ENCODE results near the gene SLC24A4.

DNA sequence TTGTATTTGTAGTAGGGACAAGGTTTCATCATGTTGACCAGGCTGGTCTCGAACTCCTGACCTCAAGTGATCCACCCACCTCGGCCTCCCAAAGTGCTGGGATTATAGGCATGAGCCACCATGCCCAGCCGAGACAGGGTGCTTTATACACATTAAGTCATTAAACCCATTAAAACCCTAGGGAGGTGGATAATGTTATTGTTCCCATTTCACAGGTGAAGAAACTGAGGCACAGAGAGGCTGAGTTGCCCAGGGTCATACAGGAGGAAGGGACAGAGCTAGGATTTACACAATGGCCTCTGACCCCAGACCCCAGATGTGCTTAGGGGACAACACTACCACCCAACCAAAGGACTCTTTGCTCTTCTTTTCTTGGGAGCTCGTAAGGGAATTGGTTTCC, 139.6 kb downstream of the SLC24A4 start:
- TF ChIP-seq, protein P1, sequence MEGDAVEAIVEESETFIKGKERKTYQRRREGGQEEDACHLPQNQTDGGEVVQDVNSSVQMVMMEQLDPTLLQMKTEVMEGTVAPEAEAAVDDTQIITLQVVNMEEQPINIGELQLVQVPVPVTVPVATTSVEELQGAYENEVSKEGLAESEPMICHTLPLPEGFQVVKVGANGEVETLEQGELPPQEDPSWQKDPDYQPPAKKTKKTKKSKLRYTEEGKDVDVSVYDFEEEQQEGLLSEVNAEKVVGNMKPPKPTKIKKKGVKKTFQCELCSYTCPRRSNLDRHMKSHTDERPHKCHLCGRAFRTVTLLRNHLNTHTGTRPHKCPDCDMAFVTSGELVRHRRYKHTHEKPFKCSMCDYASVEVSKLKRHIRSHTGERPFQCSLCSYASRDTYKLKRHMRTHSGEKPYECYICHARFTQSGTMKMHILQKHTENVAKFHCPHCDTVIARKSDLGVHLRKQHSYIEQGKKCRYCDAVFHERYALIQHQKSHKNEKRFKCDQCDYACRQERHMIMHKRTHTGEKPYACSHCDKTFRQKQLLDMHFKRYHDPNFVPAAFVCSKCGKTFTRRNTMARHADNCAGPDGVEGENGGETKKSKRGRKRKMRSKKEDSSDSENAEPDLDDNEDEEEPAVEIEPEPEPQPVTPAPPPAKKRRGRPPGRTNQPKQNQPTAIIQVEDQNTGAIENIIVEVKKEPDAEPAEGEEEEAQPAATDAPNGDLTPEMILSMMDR (IDR thresholded peaks at IDR 0.05), result no peak
- no peak for TF ChIP-seq POLR2A (IDR thresholded peaks at IDR 0.05)
